Inflammatory macrophage (primary cell): Measurements from ENCODE around the gene ATF7.

ENCODE experiments used
- DNase-seq, 2 donors: peaks; one replicate each; pipeline ENCODE4 v3.0.0-alpha.2; 2020 to 2022

ATF7 gene

DNA sequence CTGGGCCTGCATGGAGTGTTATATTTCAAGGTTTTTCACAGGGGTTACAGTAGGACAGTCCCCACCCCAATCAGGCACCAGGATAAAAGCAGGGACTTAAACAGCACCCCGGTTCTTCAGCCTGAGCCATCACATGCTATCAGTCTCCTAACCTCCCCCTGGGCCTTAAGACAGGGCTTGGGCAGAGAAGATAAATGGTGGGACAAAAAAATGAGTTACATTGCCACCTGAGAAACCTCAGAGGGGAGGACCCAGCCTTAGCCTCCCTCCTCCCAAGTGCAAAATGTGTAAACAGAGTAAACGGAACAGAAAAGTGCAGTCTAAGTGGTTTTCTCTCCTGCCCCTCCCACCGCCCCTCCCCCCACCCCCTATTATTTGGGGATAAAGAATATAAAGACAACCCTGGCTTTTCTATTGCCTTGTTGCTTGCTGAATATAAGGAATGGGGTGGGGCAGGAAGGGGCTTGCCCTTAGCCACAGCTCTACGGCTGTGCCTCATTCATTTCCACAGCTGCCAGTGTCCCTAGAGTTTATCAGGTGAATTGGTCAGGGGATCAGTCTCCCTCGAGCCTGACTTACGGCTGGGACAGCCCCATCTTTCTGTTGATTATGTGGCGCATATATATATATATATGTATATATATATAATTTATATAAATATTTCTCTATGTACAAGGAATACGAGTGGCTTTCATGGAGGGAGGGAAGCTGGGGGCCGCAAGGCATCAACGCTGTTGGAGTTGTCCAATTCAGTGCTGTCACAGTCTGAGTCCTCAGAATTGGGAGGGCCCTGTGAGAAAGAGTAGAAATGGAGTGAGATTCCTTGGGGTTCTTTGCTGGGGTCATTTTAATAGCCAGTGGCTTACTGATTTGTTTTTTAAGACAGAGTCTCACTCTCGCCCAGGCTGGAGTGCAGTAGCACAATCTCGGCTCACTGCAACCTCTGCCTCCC, 145.4 kb downstream of the ATF7 start:
- DNase-seq = no peak

DNA sequence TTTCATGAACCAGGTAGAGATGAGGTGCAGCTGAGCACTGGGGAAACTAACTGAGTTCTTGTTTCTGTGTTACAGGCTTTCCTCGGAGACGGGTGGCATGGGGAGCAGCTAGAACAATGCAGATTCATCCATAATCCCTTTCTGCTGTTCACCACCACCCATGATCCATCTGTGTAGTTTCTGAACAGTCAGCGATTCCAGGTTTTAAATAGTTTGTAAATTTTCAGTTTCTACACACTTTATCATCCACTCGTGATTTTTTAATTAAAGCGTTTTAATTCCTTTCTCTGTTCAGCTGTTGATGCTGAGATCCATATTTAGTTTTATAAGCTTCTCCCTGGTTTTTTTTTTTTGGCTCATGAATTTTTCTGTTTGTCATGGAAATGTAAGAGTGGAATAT, 146.9 kb downstream of the ATF7 start:
- DNase-seq = no peak

DNA sequence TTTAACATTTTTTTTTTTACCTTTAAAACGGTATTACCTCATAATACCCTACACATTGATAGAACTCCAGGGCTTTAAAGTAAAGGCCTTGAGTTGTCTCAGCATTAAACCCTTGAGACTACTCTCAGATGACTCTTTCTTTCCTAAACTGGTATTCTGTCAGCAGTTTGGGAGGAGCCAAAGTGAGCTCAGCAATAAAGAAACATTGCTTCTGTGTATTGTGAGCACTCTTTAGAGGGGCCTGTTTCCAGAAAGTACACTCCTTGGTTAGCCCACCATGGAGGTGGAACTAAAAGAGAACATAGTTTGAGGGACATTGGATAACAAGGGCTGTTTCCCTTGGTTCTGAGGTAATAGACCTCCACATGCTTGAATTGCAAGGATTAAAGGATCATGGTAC, 147.3 kb downstream of the ATF7 start:
- DNase-seq = no peak

DNA sequence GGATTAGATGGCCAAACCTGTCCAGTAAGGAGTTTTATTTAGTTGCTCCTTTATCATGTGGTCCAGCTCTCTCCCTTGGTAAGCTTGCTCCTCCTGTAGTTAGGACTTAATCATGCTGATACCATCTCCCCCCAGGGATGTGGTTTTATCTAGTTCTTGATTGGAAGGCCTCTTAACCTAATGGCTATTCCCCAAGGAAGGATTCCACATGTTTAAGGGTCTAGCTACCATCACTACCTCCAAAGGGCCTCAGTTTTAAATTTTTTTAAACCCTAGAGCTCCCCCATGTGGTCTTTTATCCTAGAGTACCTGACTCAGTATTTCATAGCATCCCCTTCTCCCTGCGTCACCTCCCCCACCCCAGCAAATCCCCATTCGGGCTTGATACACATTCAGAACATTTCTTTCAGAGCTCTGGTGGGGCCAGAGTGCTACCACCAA, 149.4 kb downstream of the ATF7 start:
- DNase-seq = no peak

DNA sequence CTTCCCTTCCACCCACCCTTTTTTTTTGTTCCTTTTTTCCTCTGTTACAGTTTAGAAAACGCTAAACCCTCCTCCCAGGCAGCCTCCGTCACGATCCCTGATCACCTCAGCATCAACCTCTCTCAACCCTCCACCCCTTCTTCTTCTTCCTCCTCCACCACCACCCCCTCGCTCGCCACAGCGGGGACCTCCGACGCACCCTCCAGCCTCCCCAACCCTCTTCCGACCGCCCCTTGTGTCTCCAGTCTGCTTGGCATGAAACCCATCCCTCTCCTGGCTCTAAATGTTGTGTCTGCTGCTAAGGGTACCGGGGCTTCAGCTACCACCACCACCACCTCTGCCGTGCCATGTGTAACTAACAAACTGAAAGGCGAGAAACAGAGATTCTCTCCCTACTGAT, 151.4 kb downstream of the ATF7 start:
- DNase-seq = peak; percentile 36 to 45

DNA sequence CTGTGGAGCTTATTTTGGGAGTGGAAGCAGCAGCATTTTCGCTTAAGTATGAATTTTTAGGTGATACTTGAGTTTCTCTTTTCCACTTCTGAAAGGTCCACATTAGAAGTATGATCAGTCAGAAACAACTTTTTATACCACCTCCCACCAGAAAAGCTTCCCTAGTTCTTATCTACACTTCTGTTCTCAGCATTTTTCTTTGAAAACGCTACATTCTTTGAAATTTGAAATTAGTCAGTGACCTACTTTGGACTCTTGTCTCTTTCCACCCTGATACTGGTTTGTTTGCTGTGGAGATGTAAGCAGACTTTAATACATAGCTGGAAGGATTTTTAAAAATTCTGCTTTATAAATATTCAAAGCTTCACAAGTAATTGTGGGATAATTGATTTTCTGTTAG, 152.1 kb downstream of the ATF7 start:
- DNase-seq = no peak

DNA sequence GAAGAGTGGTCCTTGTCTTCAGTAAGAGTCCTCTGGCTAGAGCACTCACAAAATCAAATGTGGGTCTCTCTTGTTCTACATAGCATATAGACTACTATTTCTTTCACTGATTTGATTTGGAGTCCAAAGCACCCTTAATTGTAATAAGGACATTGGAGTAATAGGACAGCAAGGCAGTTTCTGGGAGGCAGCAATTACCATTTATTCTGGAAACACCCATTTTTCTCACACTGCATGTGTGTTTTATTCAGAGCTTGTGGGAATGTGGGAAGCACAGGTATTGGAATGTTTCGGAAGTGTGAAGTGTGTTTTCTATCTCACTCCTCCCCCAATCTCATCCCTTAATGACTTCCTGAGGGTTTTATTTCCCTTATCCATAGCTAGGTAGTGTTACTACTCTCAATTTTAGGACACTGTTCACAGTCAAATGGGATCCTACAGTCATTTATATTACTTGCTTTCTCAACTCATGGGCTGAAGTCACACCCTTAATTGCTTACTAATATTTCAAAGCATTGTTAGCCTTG, 154.1 kb downstream of the ATF7 start:
- DNase-seq = no peak

DNA sequence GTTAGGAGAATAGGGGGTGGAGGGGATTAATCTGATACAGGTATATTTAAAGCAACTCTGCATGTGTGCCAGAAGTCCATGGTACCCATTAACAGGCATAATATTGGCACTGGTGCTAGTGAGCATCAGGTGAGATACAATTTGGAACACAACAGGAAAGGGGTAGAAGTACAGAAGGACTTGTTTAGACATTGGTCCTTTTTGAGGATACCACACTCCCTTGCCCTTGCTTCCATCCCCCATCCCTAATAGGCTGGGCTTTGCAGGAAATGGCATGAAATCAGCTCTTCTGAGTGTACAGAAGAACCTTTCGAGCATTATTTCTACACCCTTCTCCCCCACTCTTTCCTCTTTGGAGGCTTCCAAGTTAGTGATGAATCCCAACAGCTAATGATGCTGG, 157.9 kb downstream of the ATF7 start:
- no peak for DNase-seq

DNA sequence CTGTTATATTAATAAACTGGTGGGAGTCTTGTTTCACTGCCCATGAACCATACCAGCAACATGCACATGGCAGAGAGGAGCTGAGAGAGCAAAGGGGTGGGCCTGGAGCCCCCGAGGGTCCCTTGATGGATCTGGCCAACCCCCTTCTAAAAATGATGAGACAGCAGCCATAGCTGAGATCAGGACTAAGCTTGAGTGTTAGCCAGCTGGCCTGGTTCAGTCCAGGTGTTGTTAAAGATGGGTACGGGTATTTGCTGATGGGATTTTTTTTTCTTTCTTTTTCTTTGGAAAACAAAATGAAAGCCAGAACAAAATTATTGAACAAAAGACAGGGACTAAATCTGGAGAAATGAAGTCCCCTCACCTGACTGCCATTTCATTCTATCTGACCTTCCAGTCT, 158.3 kb downstream of the ATF7 start:
- no peak for DNase-seq

DNA sequence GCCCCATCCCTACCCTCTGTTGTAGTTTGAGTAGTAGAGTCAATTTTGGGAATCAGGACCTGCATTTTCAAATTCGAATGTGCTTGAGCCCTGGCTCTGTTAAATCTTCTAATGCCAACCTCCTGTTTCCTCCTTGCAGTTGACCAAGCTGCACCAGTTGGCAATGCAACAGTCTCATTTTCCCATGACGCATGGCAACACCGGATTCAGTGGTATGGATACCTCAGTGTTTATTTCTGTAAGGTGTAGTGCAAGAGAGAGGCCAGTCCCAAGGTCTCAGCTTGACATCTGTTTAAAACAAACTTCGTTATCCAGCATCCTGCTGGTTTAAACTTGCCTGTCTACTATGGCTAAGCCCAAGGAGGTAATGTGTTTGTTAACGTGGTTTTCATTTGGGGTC, 159.1 kb downstream of the ATF7 start:
- no peak for DNase-seq

DNA sequence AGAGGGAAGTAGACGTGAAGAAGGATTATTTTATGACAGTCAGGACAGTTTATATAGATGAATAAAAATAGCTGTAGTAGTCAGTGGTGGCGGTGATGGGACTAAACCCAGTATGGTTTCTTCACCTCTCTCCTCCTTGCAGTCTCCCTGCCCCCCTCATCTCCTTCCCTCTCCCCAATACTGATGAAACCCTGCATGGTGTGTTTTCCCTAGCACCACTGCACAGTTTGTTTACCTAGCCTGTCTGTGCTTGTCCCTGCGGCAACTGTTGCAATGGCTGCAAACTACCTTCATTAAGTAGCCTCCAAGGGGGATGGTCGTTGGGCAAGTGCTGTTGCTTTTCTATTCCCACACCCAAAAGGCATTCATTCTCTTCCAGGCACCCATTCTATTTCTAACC, 159.5 kb downstream of the ATF7 start:
- no peak for DNase-seq

DNA sequence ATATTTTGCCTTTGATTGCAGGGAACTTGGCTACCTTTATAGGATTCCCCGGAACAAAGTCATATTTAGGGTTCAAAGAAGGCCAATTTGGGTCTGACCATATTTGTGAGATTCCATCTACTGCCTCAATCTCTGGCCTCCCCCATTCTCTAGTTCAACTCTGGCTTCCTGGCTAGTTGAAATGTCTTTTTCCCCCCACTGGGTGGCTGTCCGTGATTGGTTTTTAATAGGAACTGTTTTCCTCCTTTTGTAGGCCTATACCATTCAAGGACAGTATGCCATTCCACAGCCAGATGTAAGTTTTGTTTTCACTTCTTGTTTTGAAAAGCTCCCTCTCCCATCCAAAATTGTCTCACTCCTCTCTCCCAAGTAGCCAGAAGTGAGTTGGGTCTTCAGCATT, 160.5 kb downstream of the ATF7 start:
- DNase-seq = no peak

DNA sequence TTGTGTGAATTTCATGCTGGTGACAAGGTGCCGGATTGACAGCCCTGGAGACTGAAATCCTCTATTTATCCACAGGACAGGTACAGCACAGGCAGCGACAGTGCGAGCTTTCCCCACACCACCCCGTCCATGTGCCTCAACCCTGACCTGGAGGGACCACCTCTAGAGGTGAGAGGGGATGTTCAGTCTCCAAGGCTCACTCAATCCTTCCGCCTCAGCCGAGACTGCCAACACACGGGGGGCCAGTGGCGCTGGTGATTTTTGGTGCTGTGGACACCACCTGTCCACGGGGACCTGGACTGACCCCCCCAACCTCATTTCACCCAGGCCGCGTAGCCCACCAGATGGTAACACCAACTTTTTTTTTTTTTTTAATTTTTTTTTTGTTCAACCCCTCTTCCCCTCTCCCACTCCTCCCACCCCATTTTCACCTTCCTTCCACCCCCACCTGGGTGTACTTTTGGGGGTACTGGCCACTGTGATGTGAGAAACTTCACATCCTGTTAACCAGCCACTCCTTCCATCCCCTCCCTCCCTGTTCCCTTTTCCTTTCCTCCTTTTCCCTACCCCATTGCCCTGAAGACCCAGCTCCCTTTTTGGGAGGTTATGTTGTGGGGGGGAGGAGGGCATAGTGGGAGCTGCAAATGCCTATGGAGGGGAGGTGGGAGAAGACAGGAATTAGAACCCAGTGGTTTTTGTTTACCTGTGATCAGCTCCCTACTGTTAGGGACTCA, 161.3 kb downstream of the ATF7 start:
- no peak for DNase-seq

DNA sequence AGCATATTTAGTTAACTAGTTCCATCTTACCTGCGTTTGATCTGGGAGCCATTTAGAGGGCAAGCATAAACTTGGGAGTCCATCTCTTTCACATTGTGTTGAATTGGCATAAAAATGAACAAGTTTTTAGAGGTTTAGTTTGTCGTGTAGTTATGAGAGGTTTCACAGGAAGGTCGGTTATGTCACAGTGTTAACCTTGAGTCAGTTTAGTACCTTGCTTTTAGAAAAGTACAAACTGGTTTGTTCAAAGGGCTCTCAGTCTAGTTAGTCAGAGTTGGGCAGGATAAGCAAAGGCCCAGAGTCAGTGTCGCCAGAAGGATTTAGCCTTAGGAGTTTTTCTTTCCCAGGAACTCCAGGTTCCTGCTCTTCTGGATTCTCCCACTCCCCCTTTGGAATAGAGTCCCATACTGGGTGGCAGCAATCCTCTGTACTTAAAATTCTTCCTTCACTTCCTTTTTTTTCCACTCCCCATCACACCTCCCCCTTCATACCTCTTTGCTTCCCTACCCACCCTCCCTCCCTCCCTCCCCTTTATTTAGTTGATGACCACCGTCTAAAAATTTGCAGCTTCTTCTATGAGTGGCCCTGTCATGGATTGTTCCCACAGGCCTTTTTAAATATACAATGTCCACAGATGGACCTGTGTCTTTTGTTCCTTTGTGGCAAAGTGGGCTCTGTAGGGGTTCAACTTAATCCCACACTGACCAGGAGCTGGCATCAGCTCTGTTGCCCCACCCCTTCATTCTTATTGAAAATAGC, 162.2 kb downstream of the ATF7 start:
- DNase-seq = no peak

DNA sequence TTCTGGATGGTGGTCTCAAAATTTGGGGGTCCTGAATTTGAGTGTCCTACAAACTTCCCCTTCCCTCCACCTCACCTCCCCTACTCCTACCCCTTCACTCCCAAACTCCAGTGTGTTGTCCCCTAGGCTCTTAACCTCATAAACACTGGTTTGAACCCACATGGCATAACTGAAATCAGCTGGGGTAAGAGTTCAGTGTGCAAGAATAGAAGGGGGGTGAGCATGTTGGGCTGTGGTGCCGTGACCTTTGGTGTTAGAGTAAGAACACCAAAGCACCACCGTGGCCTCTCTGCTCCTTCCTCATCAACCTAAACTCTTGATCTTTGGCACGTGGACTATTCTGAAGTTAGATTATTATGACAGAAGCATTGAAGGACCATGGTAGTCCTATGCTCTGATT, 163.2 kb downstream of the ATF7 start:
- DNase-seq = no peak

DNA sequence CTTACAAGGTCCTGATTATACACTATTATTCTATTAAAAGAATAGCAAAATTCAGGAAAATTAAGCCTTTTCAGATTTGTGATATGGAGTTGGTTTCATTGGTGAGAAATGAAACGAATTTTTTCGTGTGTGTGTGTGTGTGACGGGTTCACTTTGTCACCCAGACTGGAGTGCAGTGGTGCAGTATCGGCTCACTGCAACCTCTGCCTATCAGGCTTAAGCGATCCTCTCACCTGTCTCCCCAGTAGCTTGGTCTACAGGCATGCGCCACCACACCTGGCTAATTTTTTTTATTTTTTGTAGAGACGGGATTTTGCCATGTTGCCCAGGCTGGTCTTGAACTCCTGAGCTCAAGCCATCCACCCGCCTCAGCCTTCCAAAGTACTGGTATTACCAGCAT, 164.6 kb downstream of the ATF7 start:
- no peak for DNase-seq

DNA sequence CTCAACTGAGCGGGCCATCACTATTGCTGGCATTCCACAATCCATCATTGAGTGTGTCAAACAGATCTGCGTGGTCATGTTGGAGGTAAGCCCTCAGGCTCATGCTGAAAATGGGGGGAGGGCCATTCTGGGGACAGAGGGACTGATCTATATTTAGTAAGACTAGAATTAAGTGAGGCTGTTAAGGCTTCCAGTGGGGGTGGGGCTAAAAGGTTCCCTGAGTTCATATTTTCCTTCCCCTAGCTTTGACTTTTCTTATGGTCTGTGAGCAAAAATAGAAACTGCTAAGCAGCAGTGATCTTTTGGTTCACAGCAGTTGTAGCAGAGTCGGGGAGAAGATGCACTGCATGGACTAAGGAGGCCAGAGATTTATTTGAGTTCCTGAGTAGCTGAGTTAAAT, 165.1 kb downstream of the ATF7 start:
- DNase-seq = no peak

DNA sequence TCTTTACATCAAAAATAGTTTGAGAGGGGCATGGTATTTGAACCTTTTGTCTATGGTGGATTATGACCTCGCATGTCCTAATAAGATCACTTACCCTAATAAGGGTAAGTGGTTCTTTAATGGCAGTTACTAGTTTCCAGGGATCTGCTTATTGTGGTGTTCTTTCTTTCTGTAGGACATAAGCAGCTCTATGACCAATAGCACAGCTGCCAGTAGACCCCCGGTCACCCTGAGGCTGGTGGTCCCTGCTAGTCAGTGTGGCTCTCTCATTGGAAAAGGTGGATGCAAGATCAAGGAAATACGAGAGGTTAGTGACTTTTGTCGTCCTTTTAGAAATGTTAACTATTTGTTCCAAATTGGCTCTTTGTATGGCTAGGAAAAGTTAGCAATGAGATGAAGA, 167.1 kb downstream of the ATF7 start:
- DNase-seq = no peak
